GM12801 (cell line): ENCODE results near the gene SNX5.

ENCODE experiments used
- TF ChIP-seq, protein P1 (sequence below): IDR thresholded peaks from one replicate; pipeline ENCODE4 v1.5.1; 2011; ENCODE audit warnings: control low read depth; ENCODE audit not compliant: insufficient read length; ENCODE audit errors: extremely low read depth

Gene SNX5

DNA sequence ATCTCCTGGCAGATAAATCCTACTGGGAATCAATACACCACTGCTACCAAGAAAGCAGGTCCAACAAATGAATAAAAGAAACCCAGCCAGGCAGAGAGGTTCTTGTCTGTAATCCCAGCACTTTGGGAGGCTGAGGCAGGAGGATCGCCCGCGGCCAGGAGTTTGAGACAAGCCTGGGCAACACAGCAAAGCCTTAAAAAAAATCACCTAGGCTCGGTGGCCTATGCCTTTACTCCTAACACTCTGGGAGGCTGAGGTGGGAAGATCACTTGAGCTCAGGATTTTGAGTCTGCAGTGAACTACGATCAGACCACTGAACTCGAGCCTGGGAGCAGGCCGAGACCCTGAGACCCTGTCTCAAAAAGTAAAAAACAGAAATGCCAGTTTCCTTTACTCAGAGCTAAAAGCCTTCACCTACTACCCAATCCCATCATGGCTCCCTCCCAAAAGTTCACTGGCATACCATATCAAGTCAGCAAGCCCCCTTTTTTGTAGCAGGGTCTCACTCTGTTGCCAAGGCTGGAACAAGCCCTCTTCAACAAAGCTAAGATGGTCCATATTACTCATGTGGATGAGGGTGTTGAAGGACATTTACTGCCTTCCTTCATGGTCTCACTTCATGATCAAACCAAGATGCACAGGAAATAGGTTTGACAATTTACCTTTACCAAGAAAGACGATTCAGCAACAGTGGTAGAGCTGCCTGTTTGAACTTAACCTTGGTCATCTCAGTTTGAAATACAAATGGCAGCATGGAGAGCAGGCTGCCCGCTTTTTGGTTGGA is 5.3 kb downstream of the SNX5 start:
- TF ChIP-seq, protein P1, sequence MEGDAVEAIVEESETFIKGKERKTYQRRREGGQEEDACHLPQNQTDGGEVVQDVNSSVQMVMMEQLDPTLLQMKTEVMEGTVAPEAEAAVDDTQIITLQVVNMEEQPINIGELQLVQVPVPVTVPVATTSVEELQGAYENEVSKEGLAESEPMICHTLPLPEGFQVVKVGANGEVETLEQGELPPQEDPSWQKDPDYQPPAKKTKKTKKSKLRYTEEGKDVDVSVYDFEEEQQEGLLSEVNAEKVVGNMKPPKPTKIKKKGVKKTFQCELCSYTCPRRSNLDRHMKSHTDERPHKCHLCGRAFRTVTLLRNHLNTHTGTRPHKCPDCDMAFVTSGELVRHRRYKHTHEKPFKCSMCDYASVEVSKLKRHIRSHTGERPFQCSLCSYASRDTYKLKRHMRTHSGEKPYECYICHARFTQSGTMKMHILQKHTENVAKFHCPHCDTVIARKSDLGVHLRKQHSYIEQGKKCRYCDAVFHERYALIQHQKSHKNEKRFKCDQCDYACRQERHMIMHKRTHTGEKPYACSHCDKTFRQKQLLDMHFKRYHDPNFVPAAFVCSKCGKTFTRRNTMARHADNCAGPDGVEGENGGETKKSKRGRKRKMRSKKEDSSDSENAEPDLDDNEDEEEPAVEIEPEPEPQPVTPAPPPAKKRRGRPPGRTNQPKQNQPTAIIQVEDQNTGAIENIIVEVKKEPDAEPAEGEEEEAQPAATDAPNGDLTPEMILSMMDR = no peak

DNA sequence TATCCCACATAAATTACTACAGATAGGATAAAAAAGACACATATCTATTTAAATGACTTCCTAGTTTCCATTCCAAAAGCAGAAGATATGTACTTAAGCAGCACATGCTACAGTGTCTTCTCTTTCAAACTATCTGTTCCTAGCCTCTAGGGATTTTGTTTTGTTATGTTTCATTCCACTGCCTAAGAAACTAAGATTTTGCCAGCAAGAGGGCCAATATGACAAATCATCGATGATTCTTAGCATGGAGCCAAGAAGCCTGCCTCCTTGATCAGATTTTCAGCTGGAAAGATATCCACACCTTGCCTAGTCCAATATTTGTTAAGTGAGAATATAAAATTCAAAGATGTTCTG is 7.0 kb downstream of the SNX5 start:
- TF ChIP-seq, protein P1 = no peak

DNA sequence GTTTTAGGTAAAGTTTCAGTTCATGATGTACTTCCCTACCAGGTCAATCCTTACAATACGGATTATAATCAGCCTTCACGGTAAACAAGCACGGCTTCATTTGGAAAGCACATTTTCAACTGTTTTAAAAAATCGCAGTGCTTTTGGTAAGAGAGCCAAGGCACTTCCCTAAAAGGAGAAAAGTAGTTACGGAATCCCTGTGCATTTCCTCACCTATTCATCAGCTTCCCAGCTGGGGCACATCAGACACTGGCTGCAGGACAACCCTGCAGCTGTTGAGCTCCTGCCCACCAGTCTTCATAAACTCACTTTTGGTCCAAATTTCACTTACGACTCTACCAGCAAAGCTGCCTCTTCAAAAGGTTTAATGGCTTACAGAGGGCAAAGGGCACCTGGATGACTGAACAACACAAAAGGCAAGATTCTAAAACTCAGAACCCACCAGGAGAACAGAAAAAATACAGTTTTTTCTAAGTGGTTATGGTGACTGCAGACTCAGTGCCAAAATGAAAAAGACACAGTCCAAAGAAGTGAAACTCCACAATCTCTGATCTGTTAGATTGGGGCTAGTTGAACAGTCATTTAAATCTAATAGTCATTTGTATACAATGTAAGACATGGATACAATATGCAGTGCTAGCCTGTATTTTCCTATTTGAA is 7.5 kb downstream of the SNX5 start:
- TF ChIP-seq, protein P1 = no peak

DNA sequence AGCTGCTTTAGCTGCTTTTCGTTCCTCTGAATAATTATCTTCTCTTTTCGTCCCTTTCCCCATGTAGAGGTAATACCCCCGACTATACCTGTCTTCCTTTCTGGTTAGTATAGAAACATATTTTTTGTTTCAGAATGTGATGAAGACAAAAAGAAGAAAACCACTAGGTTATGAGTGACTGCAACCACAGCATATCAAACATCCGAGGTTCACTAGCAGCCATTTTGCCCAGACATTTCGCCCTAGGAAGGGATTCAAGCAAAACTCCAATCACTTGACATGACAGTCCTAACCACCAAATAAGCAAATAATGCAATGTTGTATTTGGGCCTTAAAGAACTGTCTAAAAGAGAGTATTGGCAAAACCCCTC is 9.4 kb downstream of the SNX5 start:
- TF ChIP-seq, protein P1 = no peak

DNA sequence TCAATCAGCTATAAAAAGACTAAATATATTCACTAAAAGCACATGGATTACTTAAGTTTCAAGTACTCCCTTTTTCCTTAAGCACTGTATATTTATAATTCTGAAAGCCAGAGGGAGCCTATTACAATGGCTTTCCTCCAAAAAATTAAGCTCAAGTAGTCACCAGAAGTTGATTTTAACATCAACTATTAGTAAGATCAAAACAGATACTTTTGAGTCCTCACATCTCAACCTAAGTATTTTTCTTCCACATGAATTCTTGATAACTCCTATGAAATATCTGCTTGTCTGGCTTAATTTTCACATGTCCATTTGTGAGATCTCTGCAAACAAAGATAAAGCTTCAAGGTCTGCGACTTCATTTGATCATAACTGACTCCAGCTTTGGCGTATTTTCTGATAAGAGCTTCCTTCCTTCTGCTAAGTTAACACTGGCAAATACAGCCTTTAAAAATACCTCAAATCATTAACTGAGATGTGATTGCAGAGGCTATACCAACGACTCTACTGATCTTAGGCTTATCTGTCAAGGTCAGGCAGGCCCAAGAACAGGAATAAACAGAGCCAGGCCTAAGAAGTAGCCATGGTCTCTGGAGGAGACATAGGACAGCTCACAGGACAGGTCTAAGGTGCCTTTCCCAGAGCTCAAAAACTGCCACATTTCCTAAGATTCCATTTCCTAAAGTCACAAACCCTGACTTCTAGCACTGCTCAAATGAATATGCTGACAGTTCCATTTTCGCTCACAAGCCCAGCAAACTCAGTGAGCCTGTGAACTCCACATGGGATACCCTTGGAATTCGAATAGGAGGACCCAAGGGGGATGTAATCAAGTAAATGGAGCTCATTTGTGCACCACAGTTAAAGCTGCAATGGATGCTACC is 10.0 kb downstream of the SNX5 start:
- TF ChIP-seq, protein P1 = no peak

DNA sequence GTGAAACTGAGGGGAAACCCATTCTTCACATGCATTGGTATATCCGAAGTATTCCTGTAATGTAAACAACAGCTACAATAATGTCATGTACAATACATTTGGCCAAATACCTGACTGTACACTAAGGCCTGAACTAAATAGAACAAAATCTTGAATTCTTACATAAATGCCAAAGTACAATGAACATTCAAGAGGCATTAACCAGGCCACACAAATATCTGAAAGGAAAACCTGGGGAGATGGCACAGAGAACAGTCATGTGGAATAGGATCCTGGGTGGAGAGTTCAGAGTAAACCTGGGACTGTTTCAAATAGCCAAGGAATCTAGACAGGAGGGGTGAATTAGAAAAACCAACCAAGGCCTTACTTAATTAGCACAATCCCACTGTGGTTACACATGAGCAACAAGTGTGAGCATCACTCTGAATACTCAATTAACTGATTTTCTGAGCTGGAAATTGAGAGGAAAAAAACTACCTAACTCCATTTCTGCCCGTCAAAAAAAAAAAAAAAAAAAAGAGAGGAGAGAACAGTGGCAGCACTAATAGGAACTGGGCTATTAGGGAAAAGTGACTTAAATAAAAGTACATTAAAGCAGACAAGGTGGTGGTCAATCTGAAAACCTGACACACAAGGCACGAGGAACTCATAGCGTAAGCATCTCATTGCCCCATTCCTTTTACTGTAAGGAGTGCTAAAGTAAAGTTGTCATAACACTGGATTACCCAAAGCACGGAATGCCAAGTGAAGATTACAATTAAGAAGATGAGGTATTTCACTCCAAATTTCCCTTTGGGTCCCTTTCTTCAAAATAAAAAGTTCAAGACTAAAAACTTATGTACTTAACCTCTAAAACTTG is 10.9 kb downstream of the SNX5 start:
- TF ChIP-seq, protein P1 = no peak
